ENCODE measurements around the gene NT5DC1.

- TF ChIP-seq, protein P1, sequence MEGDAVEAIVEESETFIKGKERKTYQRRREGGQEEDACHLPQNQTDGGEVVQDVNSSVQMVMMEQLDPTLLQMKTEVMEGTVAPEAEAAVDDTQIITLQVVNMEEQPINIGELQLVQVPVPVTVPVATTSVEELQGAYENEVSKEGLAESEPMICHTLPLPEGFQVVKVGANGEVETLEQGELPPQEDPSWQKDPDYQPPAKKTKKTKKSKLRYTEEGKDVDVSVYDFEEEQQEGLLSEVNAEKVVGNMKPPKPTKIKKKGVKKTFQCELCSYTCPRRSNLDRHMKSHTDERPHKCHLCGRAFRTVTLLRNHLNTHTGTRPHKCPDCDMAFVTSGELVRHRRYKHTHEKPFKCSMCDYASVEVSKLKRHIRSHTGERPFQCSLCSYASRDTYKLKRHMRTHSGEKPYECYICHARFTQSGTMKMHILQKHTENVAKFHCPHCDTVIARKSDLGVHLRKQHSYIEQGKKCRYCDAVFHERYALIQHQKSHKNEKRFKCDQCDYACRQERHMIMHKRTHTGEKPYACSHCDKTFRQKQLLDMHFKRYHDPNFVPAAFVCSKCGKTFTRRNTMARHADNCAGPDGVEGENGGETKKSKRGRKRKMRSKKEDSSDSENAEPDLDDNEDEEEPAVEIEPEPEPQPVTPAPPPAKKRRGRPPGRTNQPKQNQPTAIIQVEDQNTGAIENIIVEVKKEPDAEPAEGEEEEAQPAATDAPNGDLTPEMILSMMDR (conservative IDR thresholded peaks at IDR 0.05 in 1 of 2, IDR thresholded peaks at IDR 0.05 in 1 of 2; ENCODE audit: extremely low read depth in 1 of 2, insufficient read depth in 1 of 2, low read depth in 1 of 2, low read length in 2 of 2): no peak
- no peak for TF ChIP-seq EZH2 (IDR thresholded peaks at IDR 0.05; ENCODE audit: borderline replicate concordance, low read length)
Measured at GRCh38 chr6:116278481-116278829, 177.8 kb downstream of the NT5DC1 start.

Data from mammary epithelial cell (primary cell).